HL-60/S4 treated with phorbol 12-myristate 13-acetate at 8.2 ng/mL for 4 days and 3 days (cell line): ENCODE data around the gene GABPB1.

ENCODE experiments used
- in situ Hi-C: fragments of 300-500 bp; cut with MboI; formaldehyde crosslinking; loops from 2 replicates; pipeline ENCODE4 v1.15.0; 2022; ENCODE audit warnings: low sequenced_read_pairs

GABPB1 gene

GRCh38 chr15:50246631-50247030 is 108.4 kb downstream of the GABPB1 start:
- in situ Hi-C loops = no loop called here

GRCh38 chr15:50244959-50245624 is 109.9 kb downstream of the GABPB1 start:
- in situ Hi-C loops = no loop called here

GRCh38 chr15:50244153-50244552 is 110.8 kb downstream of the GABPB1 start:
- in situ Hi-C loops = no loop called here

- in situ Hi-C loops = no loop called here
Measured at GRCh38 chr15:50241684-50242450, 113.1 kb downstream of the GABPB1 start.

- in situ Hi-C loops = no loop called here
Measured at GRCh38 chr15:50238255-50238654, 116.7 kb downstream of the GABPB1 start.

GRCh38 chr15:50236433-50236832 is 118.6 kb downstream of the GABPB1 start:
- in situ Hi-C loops = no loop called here

- in situ Hi-C loops = no loop called here
Measured at GRCh38 chr15:50235794-50236193, 119.2 kb downstream of the GABPB1 start.

- in situ Hi-C loops = no loop called here
Measured at GRCh38 chr15:50234764-50235163, 120.2 kb downstream of the GABPB1 start.

- in situ Hi-C loops = no loop called here
Measured at GRCh38 chr15:50233192-50233736, 121.7 kb downstream of the GABPB1 start.

GRCh38 chr15:50232791-50233190 is 122.2 kb downstream of the GABPB1 start:
- in situ Hi-C loops = no loop called here

- in situ Hi-C loops = no loop called here
Measured at GRCh38 chr15:50231761-50232160, 123.2 kb downstream of the GABPB1 start.

GRCh38 chr15:50229336-50229735 is 125.7 kb downstream of the GABPB1 start:
- in situ Hi-C loops = no loop called here

GRCh38 chr15:50228866-50229265 is 126.1 kb downstream of the GABPB1 start:
- in situ Hi-C loops = no loop called here

- in situ Hi-C loops = no loop called here
Measured at GRCh38 chr15:50227076-50227475, 127.9 kb downstream of the GABPB1 start.

- in situ Hi-C loops = no loop called here
Measured at GRCh38 chr15:50225938-50226337, 129.1 kb downstream of the GABPB1 start.
